Vagina (tissue), 2 donors: ENCODE data around the gene MSI2.

ENCODE experiments used
- POLR2AphosphoS5 ChIP-seq, 2 donors: sonication (generic); formaldehyde crosslinking; IDR thresholded peaks; one replicate each; pipeline ENCODE4 v1.9.0; 2017; ENCODE audit warnings: antibody characterized with exemption in 2 of 2, mild to moderate bottlenecking in 2 of 2, low read depth in 1 of 2; ENCODE audit not compliant: insufficient read depth in 1 of 2
- TF ChIP-seq, protein P1 (sequence below), 3 experiments: fragments of 450-650 bp in 2 of 3; fragments of 200-600 bp in 1 of 3; sonication (generic) in 1 of 3; IDR thresholded peaks; one replicate each; pipeline ENCODE4 v1.5.1; 2017 to 2019; ENCODE audit warnings: antibody characterized with exemption in 3 of 3, mild to moderate bottlenecking in 2 of 3, moderate library complexity in 2 of 3

GRCh38 chr17:57556977-57557376, 300.7 kb downstream of the MSI2 start:
- TF ChIP-seq, protein P1, sequence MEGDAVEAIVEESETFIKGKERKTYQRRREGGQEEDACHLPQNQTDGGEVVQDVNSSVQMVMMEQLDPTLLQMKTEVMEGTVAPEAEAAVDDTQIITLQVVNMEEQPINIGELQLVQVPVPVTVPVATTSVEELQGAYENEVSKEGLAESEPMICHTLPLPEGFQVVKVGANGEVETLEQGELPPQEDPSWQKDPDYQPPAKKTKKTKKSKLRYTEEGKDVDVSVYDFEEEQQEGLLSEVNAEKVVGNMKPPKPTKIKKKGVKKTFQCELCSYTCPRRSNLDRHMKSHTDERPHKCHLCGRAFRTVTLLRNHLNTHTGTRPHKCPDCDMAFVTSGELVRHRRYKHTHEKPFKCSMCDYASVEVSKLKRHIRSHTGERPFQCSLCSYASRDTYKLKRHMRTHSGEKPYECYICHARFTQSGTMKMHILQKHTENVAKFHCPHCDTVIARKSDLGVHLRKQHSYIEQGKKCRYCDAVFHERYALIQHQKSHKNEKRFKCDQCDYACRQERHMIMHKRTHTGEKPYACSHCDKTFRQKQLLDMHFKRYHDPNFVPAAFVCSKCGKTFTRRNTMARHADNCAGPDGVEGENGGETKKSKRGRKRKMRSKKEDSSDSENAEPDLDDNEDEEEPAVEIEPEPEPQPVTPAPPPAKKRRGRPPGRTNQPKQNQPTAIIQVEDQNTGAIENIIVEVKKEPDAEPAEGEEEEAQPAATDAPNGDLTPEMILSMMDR (IDR thresholded peaks at IDR 0.05): no peak
- no peak for TF ChIP-seq POLR2AphosphoS5 (IDR thresholded peaks at IDR 0.05; ENCODE audit: insufficient read depth in 1 of 2, low read depth in 1 of 2)
